Right ventricle myocardium inferior (tissue), 1 donor: Measurements from ENCODE around the gene BCAR3. TPM values are rescaled to one million over a fixed set of nuclear protein-coding genes. Genes with fewer than 3 reads are reported as not detected.

Experiments used
- ATAC-seq: fragments of 200-7000 bp; cut with Tn5 transposase; one replicate; pipeline ENCODE4 v1.9.1; 2020; ENCODE audit warnings: mild to moderate bottlenecking, moderate library complexity
- DNase-seq: peaks from one replicate; pipeline ENCODE4 v3.0.0; 2021; ENCODE audit errors: missing footprints
- intact Hi-C: fragments of 100-400 bp; cut with DNase I; formaldehyde crosslinking; loops from one replicate; pipeline ENCODE4 v1.11.0; 2022
- total RNA-seq: library from RNA; stranded (reverse); fragmentation: NEBNext Ultra II Directional; extraction: Animal tissue kit (Norgen Biotek cat#: 25700); gene quantifications from one replicate; pipeline ENCODE4 v1.2.1, GENCODE V29; 2021
- donor health status: DM: no; HTN: yes; CAD: no; lungs with severe emphysema.

Gene BCAR3
- total RNA-seq, 1 donor from 2014 or later, result 17.8 TPM

DNA sequence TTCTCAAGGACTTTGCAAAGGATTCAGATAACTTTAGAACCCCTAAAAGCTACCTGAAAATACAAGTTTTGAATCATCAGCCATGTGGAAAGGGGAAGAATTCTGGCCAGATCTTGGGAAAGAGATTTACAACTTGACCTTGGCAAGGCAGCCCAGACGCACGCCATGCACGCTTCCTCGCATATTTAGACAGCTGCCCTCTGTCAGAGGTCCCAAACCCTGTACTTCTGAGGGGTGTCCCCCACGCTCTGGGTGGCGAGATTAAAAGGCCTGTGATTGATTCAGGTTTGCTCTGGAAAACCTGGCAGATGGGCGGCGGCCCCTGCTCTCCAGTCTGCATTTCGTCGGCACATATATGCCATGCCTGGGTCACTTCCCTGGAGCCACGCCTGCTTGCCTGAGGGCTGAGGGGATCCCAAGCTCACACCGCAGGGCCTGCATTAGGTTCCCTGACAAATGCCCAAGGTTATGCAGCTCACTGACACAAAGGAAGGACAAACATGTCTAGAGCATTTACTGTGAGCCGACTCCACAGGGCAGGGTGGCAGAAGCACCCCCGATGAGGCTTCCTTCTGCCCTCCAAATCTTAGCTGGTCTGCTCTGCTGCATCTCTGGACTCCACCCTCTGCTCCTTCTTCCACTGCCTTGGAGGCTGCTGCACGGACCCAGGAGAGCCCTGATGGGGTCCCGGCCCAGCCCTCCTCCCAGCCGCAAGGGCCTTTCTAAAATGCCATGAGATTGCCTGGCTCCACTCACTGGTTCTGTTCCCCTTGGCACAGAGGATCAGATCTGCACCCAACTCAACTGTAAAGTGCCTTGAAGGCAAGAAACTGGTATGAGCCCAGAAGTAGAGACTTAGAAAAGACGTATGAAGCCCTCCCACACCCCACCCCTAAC, 103.9 kb downstream of the BCAR3 start:
- intact Hi-C loops, result no loop called here

DNA sequence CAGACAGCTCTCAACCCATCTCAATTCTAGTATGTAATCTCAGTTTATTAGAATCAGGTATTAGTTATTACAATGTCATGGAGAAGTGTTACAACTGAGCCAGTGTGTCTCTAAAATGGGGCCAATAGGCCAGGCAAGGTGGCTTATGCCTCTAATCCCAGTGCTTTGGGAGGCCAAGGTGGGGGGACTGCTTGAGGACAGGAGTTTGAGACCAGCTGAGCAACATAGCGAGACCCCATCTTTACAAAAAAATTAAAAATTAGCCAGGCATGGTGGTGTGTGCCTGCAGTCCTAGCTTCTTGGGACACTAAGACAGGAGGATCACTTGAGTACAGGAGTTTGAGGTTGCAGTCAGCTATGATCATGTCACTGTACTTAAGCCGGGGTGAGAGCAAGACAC, 104.9 kb downstream of the BCAR3 start:
- DNase-seq (no peak), ATAC-seq (no peak)
- intact Hi-C loops, result no loop called here

More for the DNA sequence above, 103.9 kb downstream of the BCAR3 start:
- no peak for DNase-seq
- no peak for ATAC-seq

DNA sequence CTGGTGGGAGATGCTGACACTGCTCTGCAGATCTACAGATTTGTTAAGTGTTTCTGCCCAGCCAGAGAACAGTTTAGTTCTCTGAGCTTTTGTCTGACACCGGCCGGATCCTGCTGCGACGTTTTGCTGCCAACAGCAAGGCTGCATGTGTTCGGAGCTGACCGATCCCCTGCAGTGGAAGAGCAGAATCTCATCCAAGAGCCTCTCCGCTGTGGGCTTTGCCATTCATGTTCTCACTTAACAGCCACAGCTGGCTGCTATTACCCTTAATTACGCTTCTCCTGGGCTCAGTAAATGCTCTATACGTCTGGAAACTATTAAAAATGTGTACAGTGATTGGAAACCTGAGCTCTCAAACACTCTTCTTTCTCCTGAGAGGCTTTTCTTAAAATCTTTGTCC, 105.3 kb downstream of the BCAR3 start:
- DNase-seq (no peak), ATAC-seq (no peak)
- intact Hi-C loops, result no loop called here

DNA sequence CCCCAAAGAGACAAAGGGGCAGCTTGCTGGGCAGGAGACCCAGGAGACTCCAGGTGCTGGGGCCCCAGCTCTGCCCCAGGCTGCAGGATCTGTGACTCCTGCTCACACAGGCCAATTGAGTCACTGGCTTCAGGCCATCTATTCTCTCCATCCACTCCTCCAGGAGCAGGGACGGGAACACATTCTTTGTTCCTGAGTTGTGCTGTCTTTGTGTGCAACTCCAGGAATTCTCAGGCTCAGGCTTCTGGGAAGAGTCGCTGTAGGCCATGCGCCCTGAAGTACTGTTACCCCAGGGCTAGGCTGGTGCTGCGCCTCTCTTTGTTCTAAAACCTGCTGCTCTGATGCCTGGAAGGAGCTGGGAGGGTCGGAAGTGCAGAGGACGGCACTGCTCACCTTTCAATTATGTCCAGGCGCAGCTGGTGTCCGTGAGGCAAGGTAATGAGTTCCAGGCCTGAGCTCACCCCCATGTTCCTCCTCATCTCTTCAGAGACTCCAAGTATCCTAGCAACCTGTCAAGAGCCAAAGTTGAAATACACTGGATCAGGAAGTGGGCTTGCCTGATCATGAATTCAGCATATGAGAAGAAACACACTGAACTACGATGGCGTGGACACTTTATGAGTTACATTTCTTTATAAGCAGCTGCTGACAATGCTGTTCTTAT, 105.9 kb downstream of the BCAR3 start:
- intact Hi-C loops, result no loop called here
- ATAC-seq, result no peak
- DNase-seq, result no peak

DNA sequence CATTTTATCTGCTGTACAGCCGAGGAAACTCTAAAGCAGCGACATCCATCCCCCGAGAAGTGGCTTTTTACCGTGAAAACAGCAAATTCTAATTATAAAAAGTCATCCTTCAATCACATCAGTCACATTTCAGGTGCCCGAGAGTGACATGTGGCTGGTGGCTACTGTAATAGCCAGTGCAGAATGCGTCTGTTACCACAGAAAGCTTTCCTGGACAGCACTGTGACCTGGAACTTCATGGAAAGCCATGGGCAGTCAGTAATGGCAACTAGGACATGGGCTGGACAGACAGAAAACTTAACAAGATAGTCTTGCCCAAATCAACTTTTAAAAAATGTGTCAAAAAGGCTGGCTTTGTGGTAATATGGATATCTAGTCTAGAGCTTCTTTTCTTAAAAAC, 106.6 kb downstream of the BCAR3 start:
- intact Hi-C loops, result no loop called here

DNA sequence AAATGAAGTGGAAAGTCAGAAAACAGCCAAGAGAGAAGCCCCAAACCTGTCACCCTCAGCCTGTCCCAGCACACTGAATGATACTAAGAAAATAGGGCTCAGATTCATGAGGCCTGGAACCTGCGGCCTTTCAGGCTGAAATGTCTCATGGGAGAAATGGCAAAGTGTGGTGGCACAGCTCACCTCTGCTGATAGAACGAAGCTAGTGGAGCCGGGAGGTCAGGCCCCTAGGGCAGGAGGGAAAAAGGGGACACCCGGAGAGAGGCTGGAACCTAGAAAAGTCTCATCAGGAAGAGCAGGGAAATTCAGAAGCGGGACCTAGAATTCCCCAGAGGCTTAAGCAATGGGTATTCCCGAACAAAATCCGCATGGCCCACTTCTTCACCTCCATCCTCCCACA, 107.1 kb downstream of the BCAR3 start:
- intact Hi-C loops, result no loop called here
- no peak for ATAC-seq
- DNase-seq, result no peak

More for the DNA sequence above, 106.6 kb downstream of the BCAR3 start:
- DNase-seq (no peak), ATAC-seq (no peak)

DNA sequence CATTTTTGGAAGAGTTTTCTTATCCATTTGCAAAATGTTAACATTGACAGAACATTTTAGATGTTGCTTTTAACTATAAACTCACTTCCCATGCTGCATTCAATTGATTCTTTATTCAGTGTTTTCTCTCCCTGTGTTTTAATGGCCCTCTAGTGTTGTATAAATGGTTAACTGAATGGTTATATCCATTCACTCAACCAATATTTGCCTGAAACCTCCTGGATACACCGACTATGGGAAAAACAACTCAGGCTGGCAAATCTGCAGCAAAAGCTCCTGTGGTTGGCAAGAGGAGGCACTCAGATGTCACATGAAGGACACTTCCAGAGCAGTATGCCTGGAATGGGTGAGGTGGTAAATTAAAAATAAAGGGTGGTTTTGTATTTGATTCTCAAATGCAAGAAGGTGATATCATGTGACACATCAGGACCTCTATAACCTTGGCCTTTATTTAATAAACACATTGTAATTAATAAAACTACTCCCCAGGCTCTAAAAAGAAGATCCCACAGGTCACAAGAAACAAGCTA, 107.6 kb downstream of the BCAR3 start:
- ATAC-seq (no peak), DNase-seq (no peak)
- intact Hi-C loops, result no loop called here

DNA sequence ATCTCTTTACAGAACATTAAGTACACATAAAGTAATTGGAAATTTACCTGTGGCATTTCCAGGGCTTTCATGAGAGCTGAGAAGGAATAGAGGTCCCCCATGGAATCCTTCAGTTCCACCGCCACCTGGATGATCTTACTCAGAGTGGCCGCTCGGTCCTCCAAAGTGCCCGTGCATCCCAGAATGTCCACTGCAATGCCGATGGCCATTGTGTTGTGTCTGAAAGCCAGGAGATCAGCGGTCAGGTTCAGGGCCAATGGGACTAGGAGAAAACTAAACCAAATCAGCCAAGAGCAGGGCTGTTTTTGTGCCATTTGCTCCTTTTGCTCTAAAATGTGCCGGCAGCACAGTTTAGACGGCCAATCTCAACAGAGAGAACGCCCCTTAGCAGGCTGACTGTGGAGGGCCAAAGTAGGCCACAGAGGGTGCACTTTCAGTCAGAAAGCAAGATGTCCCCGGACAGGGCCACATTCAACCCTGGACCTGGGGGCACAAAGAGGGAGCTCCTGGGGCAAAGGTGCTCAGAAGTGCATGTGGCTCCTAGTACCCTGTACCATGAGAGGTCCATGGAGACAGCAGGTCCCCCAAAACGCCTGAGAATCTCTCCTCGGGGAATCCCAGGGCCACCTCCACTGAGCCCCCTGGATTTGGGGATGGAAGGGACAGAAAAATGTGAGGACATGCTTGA, 109.9 kb downstream of the BCAR3 start:
- intact Hi-C loops, result no loop called here
- no peak for DNase-seq
- ATAC-seq, result no peak

DNA sequence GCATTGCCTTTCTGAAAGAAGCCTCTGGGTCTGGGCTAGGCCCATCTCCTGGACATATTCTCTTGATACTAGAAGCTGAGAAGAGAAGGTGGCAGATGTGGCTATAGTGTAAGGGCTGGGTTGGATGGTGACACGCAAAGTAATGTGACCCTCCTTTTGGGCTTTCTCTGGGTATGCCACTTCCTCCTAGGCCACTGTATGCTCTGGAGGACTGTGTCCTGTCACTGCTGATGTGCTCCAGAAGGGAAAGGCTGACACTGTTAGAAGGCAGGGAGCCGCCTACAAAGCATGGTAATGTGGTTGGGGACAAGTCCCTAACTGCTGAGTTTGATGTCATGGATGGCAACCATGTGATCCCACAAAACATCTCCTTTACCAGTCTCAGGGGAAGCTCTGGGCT, 112.1 kb downstream of the BCAR3 start:
- no peak for DNase-seq
- intact Hi-C loops, result loop anchor here (5.0 kb wide), 1 partner anchor 48 kb away; no protein-coding TSS in a partner anchor
- no peak for ATAC-seq

DNA sequence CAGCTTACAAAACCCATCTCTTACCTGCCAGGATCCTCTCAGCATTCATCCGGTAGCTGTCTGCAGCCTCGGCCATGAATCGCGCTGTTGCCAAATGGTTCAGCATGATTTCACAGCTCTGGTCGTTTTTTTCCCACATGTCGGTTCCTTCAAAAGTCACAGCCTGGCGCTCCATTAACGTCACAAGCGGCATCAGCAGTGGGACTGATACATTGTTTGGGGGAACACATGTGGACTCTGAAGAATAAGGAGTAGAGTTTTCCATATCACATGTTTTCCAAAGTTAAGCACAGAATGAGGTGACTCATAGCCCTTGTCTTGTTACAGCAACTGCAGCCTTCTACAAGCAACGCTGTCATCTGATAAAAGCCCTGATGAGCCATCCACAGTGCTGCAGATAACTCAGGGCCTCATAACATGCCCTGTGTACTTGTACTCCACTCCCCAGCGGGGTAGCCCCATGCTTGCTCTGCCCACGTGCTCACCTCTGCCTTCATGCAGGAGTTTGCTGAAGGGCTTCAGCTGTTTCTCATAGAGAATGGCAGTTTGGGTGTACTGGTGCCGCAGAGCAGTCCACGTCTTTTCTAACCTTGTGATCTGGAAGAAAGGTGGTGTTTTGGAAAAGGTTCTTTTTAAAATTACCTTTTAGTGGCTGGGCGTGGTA, 114.2 kb downstream of the BCAR3 start:
- DNase-seq, result no peak
- ATAC-seq, result peak; percentile 43
- intact Hi-C loops, result loop anchor here (5.0 kb wide), 1 partner anchor 50 kb away; no protein-coding TSS in a partner anchor

DNA sequence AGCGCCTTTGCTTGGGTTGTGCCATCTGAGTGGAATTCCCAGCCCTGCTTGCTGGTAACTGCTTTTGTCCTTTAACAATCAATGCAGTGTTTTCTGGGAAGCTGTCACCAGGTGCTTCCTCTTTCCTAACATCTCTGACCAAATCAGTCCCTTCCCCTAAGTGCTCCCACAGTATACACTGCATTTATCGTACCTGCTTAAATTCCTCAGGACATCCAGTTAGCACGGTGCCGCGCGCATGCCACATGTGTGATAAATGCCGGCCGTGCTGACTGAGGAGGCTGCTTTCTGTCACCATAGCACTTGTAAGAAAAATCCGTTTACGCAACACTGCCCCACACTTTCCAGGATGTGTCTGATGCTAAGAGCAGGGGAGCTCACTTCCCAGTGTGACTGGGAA, 115.4 kb downstream of the BCAR3 start:
- peak; percentile 79 for DNase-seq
- intact Hi-C loops, result loop anchor here (5.0 kb wide), 1 partner anchor 51 kb away; no protein-coding TSS in a partner anchor
- peak; percentile 78 for ATAC-seq

DNA sequence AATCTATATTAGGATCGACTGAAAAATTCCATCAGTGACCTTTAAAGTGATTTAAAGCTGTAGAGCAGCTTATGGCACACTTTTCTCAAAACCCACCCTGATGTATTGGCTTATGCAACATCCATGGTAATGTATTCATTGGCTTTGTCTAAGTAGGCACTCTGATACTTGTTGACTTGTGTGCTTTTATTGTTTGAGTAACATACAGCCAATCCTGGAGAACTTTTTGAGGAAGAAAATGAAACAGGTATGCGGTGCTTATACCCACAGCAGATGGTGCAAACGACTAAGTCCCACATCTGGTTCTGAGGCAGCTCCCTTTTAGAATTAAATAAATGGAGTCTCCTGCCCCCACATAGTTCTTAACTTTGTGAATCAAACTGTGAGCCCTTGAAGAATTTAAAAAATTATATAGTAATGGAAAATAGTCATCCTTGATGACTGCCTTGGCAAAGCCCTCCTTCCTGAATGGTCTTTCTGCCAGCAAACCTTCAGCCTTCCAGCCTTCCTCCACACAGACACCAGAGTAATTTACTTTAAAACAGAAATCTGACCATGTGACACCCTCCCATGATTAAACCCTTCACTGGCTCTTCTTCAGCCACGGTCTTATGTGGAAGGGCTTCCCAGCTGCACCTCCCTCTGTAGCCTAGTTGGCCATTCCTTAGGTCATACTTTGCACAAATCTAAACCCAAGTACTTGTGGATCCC, 116.0 kb downstream of the BCAR3 start:
- ATAC-seq (peak; percentile 25), DNase-seq (no peak)
- intact Hi-C loops, result loop anchor here (5.0 kb wide), 1 partner anchor 52 kb away; no protein-coding TSS in a partner anchor

DNA sequence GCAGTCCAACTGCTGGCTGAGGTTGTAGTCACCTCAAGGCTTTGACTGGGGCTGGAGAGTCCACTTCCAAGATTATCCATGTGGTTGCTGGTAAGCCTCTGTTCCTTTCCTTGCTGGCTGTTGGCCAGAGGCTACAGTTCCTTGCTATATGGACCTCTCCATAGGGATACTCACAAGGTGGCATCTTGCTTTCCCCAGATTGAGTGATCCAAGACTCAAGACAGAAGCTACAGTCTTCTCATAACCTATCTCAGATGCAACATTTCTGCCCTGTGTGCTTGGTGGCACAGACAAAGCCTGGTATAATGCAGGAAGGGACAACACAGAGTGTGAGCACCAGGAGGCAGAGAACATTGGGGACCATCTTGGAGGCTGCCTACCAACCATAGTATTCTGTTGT, 121.9 kb downstream of the BCAR3 start:
- intact Hi-C loops, result loop anchor here (5.0 kb wide), 1 partner anchor 112 kb away; the partner anchor contains the start of gene FNBP1L
- ATAC-seq (peak; percentile 10), DNase-seq (no peak)

DNA sequence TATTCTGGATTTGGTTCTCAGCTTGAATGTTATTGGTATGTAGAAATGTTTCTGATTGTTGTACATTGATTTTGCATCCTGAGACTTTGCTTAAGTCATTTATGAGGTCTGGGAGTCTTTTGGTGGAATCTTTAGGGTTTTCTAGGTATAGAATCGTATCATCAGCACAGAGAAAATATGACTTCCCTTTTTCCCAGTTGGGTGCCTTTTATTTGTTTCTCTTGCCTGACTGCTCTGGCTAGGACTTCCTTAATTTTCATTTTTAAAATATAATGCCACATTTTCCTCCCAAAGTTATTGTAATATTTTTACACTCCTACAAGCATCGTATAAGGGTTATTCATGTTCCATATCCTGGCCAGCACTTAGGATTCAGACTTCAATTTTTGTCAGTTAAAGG, 122.6 kb downstream of the BCAR3 start:
- intact Hi-C loops, result loop anchor here (5.0 kb wide), 1 partner anchor 112 kb away; the partner anchor contains the start of gene FNBP1L
- no peak for DNase-seq
- ATAC-seq, result no peak

DNA sequence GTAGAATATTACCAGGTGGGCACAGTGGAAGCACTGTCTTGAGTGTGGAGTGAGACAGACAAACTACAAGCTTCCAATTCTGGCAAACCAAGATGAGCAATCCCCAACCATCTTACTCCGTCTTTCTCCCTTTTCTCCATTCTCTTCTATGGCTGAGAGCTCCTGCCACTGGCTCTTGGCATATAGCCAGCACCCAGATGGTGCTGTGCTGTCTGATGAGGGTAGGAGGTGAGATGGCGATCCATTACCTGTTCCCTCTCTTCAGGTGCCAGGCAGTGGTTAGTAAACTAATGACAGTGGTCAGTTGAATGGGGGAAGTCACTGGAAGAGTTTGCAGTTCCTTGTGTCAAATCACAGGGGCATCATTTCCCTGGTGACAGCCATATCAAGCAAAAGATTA, 125.3 kb downstream of the BCAR3 start:
- intact Hi-C loops, result loop anchor here (5.0 kb wide), 1 partner anchor 109 kb away; the partner anchor contains the start of gene FNBP1L
- ATAC-seq (no peak), DNase-seq (no peak)

DNA sequence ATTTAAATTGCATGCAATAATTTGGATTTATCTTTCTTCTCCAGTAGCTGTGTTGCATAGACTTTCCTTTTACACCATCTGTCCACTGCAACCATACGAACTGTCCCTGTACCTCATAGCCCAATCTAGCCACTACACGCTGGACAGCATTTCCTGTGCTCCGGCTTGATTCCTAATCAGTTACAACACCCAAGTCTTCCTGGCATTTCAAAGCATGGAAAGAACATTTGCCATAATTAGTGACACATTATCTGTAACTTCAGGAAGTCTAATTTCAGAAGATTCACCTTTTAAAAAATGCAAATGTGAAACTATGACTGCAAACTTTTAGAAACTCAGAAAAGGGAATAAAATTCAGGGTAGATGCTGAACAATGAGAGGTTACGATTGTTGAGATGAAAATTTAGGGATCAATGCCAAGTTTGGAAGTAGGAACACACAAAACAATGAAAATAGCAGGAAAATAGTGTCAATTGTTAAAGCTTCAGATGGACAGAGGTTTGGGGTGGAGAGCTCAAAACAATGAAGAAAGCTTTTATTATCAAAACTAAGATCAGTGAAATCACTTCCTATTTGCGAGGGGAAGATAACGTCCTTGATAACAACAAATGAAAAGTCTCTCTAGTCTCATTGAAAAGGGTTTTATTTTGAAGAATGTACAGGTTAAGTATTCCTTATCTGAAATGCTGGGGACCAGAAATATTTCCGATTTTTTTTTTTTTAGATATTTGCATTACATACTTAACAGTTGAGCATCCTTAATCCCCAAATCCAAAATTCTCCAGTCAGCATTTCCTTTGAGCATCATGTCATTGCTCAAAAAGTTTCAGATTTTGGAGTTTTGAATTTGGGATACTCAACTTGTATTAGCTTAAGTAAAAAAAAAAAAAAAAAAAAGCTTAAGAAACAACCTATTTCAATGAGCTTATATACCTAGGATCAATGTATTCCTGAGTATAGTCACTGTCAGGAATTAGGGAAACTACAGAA, 126.5 kb downstream of the BCAR3 start:
- intact Hi-C loops, result loop anchor here (5.0 kb wide), 3 partner anchors 52 to 108 kb away; partner anchors contain the start of gene FNBP1L
- DNase-seq (no peak), ATAC-seq (peak; percentile 53)
